GM18858 (cell line): ENCODE measurements around the gene MPP4.

Experiments used
- ATAC-seq: cut with Tn5 transposase; IDR thresholded peaks from one replicate; pipeline ENCODE4 v1.9.1; 2021; ENCODE audit not compliant: unreplicated experiment

MPP4 gene, protein sequence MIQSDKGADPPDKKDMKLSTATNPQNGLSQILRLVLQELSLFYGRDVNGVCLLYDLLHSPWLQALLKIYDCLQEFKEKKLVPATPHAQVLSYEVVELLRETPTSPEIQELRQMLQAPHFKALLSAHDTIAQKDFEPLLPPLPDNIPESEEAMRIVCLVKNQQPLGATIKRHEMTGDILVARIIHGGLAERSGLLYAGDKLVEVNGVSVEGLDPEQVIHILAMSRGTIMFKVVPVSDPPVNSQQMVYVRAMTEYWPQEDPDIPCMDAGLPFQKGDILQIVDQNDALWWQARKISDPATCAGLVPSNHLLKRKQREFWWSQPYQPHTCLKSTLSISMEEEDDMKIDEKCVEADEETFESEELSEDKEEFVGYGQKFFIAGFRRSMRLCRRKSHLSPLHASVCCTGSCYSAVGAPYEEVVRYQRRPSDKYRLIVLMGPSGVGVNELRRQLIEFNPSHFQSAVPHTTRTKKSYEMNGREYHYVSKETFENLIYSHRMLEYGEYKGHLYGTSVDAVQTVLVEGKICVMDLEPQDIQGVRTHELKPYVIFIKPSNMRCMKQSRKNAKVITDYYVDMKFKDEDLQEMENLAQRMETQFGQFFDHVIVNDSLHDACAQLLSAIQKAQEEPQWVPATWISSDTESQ

DNA sequence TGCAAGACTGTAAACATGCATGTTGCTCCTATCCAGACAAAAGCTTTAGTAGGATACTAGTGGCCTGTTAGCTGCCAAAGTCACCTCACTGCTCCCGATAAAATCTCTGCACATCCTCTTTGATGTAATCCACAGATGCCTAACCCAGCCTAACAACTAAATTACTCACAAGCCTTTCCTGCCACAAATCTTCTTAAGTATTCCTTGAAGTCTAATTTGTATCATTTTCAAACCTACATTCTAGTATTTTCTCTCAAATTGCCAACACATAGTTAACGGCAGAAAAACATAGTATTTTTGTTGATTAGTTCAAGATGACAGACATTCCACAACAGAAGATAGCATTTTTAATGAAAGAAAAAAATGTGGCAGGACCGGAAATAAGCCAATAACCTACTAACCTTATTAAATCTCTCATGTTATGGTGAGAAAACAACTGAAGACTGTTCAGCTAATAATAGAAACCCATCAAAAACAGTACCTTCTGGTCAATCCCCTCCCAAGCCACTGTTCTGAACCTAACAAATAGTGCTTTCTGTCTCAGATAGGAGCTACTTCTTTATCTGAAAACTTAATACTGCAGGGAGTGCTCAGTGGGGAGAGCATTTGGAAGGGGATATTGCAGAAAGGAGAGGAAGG is at the start of gene MPP4:
Gene MPP4 (minus strand): TSS at position 57 of the 639 bp plus-strand sequence. CDS start 4,690 bp downstream, outside the sequence.
- ATAC-seq, result no peak

DNA sequence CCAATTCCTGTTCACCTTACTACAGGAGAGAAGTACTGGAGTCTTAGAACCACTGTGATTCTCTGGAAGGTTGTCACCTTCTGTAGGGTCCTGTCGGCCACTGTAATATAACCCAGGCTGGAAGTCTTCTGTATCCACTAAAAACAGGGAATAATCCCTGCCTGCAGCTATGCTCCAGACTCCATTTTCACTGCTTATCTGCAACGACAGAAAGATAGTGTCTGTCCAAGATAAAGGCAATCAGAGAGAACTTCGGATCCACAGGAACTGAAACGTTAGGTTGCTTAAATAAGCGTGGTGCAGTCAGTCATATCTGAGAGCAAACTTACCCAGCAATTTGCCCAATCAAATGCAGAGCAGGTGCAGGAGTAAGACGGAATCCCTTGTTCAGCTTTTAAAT is 48.1 kb upstream of the MPP4 start:
- no peak for ATAC-seq

DNA sequence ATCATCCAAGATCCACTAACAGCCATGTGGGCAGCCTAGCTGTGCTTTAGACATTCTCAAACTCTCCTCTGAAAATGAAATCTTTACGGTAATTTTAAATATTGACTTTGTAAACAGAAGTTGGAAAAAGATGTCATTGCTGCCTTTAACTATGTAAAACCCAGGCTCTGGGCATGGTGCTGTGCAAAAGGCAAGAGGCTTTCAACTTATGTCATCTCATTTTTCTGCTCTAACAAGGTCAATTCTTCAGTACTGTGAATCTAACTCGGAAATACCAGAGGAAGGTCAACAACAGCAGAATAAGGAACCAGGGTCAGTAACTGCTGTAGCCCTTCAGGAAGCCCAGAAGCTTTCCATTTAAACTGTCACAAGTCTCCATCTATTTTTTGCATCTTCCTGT is 37.0 kb upstream of the MPP4 start:
- no peak for ATAC-seq

DNA sequence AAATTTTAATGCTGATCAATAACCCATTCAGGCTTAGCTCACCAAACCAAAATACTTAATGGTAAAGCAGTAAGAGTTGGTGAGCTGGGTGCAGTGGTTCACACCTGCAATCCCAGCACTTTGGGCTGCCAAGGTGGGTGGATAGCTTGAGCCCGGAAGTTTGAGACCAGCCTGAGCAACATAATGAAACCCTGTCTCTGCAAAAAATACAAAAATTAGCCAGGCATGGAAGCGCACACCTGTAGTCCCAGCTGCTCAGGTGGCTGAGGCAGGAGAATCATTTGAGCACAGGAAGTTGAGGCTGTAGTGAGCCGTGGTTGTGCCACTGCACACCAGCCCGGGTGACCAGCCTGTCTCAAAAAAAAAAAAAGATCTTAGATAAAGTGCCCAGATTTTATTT is 35.7 kb upstream of the MPP4 start:
- no peak for ATAC-seq

DNA sequence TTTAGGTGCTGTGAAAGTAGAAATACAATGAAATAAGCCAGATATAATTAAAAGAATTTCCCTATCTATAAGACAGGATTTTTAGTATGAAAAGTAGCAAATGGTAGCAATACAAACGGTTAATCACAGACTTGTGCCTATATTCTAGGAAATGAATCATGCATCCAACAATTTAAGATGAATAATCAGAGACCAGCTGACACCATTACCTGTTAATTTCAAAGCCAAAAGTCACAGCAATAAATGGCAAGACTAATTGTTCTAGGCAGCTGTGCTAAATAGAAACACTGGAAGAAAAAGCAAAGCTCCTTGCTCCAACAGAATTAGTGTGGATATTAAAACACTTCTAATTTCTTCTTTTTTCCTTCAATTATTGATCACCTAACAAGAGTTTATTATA is 35.1 kb upstream of the MPP4 start:
- ATAC-seq, result no peak

DNA sequence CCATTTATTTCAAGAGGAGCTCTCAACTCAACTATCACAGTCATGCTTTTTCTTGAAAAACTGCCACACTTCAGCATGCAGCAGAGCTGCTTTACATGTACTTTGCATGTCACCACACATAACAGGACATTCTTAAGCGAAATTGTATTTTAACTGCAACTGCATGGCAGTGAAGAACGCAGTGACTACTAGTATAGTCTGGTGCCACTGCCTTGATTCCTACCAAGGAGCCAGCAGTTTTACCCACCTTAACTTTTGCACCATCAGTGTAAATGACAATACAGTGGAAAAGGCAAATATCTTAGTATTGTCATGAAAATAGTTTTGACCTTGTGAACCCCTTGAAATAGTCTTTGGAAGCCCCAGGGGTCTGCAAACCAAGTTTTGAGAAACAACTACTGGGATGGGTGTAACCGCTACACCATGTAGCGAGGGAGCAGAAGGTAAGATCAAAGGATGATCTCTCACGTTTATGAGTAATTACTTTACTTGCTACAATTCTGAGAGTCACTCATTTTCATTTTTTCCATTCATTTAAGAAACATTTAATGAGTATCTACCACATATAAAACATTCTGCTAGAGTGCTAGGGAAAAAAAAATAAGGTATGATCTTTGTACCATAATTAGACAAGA is 32.3 kb upstream of the MPP4 start:
- ATAC-seq, result no peak

DNA sequence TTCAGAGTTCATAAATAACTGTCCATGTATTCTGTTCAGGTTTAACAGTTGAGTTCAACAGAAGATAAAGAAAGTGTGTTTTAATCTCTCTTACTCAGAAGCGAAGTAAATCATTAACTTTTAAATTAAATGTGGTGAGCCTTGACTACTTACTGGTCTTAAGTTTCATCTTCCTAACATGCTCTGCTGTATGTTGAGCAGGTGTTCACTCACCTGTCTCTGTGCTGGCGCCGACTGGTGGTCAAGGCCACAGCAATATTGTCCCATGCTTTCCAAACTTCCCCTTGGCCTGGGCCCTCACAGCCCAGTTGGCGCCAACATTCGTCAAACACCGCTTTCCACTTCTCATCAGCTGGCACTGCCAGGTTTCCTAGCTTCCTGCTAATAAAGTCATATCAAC is 17.0 kb upstream of the MPP4 start:
- ATAC-seq, result no peak

DNA sequence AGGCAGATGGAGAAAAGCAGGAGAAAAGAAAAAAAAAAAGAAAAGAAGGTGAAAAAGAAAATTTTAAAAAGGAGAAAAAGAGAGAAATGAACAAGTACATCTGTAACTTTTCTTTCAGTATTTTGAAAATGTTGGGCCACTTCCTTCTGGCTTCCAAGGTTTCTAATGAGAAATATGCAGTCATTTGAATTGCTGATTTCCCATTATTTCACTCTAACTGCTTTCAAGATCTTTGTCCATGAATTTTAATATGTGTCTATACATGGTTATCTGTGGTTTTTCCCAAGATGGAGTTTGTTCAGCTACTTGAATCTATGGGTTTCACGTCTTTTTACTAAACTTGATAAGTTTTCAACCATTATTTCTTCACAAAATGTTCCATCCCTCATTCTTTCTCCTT is 14.3 kb upstream of the MPP4 start:
- ATAC-seq, result no peak

DNA sequence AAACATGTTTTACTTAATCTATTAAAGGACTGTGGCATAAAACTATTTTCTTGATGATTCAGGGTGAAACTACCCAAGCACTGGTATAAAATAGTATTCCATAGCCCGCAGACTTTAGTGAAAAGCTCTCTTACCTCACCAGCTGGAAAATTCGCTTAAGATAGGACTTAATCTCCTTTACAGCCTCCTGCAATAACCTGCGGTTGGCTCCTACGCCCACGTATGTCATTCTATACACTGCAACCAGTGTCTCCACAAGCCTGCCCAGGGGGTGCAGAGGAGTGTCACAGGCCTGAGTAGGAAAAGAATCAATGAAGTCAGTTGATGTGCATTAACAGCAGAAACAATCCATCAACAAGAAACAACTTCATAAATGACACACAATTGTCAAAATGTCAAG is 11.3 kb upstream of the MPP4 start:
- no peak for ATAC-seq

DNA sequence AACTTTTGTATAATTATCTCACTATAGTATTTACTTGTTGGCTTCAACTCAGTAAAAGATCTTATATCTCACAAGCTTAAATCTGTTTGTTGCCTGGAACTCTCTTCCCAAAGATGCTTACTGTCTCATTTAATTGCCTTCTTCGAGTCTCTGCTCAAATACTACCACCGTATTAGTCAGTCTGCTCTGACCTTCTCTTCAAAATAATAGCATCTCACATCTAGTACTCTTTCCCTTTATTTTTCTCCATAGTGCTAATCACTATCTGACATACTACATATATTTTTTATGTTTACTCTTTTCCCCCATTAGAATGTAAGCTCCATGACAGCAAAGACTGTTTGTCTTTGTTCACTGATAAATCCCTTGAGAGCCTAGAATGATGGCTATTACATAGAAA is 10.6 kb upstream of the MPP4 start:
- ATAC-seq, result no peak

DNA sequence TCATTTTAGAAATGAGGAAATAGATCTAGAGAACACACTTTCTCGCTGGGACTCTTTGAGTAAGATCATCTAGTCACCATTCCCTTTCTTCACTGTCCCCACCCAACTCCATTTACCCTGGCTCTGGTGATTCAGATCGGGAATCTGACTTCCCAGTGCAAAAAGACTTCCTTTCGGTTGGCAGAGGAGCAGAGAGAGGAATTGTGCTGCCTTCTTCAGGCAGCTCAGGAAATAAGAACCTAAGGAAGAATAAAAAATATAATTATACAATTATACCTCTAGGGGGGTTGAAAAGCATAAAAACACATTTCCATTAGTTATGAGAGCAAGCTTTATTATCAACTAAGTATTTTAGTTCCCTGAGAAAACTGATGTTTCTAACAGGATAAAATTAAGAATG is 9.3 kb upstream of the MPP4 start:
- no peak for ATAC-seq

DNA sequence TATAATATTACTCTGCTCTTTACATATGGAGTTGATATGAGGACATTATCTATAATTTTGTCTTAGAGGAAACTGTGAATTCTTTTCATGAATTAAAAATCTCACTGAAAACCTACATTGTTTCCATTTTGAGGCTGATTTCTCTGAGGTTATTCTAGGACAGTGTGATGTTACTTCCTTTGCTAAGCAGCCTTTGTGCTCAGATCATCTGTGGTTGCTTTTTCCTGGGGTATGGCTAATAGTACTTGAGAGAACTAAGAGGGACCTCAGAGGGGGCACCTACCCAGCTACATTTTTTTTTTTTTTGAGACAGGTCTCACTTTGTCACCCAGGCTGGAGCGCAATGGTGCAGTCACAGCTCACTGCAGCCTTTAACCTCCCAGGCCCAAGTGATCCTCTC is 8.7 kb upstream of the MPP4 start:
- no peak for ATAC-seq

DNA sequence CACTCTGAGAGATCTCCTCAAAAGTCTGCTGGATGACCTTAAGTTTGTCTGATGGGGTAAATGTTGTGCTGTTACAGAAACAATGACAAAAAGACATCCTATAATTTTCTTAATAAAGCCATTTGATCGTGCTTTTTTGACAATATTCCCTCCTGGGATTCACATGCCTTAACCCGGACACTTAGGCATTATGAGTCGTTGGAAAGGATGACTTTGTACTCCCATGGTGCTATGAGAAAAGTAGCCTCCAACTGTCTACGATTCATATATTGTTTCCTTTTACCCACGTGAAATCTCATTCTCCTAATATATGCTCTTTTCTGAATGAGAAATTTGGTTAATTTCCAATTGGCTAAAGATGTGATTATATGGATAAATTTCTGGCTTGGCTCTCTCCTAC is 6.1 kb upstream of the MPP4 start:
- ATAC-seq, result no peak

DNA sequence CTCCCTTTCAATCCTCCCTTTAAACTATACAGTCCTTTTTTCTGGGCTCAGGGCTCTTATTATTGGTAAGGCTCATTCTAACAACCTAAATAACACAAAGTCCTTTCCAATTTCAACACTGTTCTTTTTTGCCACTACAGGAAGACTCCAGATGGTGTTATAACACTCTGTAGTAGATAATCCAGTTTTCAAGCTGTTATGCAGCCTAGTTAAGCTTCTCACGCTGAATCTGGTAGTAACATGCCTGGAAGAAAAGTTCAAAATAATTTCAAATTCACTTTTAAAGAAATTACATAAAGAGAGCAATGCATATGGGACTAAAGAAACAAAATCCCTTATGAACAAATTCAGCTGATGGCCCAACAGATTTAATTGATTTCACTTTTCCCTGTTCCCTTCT is 3.2 kb upstream of the MPP4 start:
- no peak for ATAC-seq

DNA sequence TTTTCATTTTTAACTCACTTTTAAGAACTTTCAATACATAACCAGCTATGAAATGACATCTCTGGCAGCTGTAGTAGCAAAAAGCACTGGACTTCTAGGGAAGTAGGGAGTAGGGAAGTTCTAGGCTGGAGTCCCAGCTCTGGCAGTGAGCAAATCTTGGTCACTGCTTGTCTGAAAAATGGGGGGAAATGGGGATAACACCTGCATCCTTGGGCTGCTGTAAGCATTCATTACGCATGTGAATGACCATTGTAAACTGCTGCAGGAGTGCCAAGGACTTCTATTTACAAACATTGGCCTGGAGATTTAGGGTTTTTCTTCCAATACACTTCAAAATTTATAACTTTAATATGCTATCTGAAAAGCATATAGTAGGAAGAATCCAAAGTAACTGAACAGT is 972 bp upstream of the MPP4 start:
- ATAC-seq, result no peak

DNA sequence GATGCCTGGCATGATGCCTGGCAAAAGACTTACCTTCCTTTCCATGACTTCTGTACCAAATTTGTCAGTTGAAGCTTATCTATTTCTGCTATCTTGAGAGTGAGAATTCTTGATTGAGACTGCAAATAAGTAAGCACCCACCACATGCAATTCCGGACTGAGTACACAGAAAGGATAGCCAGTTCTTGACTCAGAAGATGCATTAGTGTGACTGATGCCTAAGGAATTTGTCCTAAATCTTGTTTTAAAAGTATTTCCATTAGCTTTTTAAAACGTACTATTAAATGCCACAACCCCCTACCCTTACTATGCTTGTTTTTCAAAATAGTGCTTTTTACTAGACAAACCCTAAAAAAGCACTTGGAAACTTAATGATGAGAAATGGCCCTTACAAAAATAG is 545 bp downstream of the MPP4 start:
- ATAC-seq, result no peak

DNA sequence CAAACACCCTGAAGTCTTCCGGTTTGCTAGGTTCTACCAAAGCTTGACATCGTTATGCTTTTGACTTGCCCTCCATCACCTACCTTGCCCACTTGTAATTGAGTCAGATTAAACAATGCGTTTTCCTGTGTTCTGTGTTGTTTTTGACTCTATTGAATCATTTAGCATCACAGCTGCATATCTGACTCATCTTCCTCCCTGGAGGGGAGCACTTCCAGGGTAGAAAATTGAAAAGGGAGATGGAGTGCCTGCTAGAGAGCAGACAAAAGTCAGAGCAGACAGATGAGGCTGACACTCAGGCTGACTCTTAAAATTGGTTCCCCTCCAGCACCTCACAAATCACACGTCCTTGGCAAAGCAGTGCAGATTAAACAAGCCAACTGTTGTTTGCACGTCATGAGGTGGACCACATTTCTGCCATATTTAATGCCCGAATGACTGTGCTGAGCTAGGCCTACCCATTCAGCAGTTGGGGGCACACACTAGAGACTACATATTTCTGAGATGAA is 2.2 kb downstream of the MPP4 start:
- ATAC-seq, result no peak

DNA sequence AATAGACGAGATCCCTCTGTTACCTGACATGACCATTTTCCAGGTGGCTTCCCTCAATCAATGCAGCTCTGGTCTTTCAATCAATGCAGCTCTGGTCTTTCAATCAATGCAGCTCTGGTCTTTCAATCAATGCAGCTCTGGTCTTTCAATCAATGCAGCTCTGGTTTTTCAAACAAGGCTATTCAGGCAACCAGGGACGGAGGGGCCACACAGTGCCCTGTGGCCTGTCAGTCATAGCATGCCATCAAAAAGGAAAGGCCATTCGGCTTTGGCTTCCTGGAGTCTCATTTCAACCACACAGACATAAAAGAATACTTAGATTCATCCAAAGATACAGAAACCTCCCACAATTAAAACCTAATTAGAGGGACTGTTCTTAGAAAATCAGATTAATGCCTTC is 13.3 kb downstream of the MPP4 start:
- ATAC-seq, result no peak

DNA sequence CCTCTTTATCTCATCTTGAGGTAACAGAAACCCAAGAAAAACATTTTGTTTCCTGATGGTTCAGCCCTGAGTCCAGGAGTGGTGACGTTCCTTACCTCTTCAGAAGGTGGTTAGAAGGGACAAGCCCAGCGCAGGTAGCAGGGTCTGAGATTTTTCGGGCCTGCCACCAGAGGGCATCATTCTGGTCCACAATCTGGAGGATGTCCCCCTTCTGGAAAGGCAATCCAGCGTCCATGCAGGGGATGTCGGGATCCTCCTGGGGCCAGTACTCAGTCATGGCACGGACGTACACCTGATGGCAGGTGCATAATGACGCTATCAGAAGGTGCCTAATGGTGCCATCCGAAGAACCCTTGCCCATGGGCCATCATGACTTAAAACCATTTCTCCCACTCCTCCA is 17.7 kb downstream of the MPP4 start:
- ATAC-seq, result no peak

DNA sequence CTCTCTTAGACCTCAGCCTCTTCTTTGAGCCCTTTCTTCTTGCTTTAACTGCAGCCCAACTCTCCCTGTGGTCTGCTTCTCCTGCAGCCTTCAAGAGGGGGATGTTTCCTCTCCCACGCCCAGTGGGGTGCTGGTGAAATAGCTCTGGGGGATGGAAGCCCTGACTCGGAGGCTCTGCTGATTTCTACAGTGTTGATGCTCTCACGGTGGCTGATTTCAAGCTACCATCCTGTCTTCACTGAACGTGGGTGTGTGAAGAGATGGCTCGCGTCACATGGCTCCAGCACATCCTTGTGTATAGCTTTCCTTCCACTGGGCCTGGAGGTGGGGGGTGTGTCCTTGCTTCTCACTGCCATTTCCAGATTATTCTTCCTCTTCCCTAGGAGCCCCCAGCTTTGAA is 20.0 kb downstream of the MPP4 start:
- no peak for ATAC-seq

DNA sequence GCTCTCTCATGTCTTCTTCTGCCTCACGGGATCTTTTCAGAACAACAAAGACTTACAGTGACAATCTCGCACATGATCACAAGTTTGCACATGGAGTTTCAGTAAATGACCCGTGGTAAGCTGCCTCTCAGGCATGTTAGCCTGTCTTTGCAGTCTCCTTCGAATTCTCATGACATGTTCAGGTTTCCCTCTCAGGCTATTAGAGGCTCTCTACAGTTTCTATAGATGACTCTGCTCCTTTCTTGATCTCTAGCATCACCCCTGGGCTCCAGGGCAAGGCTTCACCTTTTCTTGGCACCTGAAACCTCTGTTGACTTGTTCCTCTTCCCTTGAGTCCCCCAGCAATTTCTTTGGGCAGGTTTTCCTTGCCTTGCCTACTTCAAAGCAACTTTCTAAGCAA is 23.0 kb downstream of the MPP4 start:
- no peak for ATAC-seq

DNA sequence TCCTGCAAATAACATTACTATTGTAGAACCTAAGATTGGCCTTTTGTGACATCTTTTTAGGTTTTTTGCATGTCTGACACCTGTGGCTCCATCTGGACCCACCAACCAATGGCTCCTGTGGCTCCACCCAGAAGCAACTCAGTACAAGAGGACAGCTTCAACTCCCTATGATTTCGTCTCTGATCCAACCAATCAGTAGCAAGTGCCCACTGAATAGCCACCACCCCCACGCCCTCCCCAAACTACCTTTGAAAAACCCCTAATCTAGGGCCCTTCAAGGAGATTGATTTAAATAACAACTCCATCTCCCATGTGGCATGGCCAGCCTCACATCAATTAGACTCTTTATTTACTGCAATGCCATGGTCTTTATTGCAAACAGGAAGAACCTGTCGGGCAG is 23.6 kb downstream of the MPP4 start:
- ATAC-seq, result no peak
